Measurements from ENCODE around the gene KDM4B.

DNA sequence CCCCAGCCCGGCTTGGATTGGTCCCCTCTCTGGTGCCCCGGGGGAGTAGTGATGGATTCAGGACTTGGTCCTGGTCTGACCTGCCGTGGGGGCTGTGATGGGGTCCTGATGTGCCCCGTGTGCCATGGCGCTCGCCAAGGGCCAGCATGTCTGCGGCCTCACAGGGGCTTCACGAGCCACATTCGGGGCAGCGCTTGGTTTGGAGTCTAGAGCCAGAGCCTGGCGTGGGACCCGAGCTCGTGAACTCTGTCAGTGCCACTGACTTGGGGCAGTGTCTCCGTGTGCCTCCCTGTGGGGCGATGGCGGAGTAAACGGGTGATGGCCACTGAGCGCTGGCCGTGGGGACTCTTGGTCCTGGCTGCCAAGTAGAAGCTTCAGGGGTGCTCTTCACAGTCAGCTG lies 17.1 kb downstream of the KDM4B start:
- TF ChIP-seq, protein P1, sequence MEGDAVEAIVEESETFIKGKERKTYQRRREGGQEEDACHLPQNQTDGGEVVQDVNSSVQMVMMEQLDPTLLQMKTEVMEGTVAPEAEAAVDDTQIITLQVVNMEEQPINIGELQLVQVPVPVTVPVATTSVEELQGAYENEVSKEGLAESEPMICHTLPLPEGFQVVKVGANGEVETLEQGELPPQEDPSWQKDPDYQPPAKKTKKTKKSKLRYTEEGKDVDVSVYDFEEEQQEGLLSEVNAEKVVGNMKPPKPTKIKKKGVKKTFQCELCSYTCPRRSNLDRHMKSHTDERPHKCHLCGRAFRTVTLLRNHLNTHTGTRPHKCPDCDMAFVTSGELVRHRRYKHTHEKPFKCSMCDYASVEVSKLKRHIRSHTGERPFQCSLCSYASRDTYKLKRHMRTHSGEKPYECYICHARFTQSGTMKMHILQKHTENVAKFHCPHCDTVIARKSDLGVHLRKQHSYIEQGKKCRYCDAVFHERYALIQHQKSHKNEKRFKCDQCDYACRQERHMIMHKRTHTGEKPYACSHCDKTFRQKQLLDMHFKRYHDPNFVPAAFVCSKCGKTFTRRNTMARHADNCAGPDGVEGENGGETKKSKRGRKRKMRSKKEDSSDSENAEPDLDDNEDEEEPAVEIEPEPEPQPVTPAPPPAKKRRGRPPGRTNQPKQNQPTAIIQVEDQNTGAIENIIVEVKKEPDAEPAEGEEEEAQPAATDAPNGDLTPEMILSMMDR (IDR thresholded peaks at IDR 0.05): no peak
- no peak for TF ChIP-seq POLR2A (IDR thresholded peaks at IDR 0.05)

Data from Peyer's patch (tissue), 4 donors.